Aorta (tissue), 5 donors: ENCODE data around the gene SMIM41. TPM values are rescaled to one million over a fixed set of nuclear protein-coding genes. Genes with fewer than 3 reads are reported as not detected.
"Not testable (repeated sequence)": the region's sequence is repeated elsewhere in the genome, so short reads cannot be mapped to it uniquely, and the experiment has no call there.

ENCODE experiments used
- ATAC-seq: fragments of 200-7000 bp; cut with Tn5 transposase; one replicate; pipeline ENCODE4 v1.9.1; 2022; ENCODE audit warnings: moderate library complexity; ENCODE audit not compliant: low FRiP score
- DNase-seq, 2 donors: peaks; one replicate each; pipeline ENCODE4 v3.0.0-alpha.2; 2020
- H3K27ac ChIP-seq, 2 donors: one replicate each; pipeline ENCODE4 v1.5.1; 2013; ENCODE audit warnings: low read length in 2 of 2, mild to moderate bottlenecking in 2 of 2, moderate library complexity in 2 of 2, control low read depth in 1 of 2, inconsistent platforms in 1 of 2, low read depth in 1 of 2
- H3K27me3 ChIP-seq, 2 donors: one replicate each; pipeline ENCODE4 v1.6.1; 2013; ENCODE audit warnings: control low read depth in 1 of 2, low read length in 1 of 2, mild to moderate bottlenecking in 1 of 2, moderate library complexity in 1 of 2; ENCODE audit not compliant: insufficient read depth in 2 of 2, control insufficient read depth in 1 of 2
- H3K36me3 ChIP-seq, 2 donors: one replicate each; pipeline ENCODE4 v1.6.1; 2013; ENCODE audit warnings: control low read depth in 1 of 2, low read length in 1 of 2, mild to moderate bottlenecking in 1 of 2; ENCODE audit not compliant: insufficient read depth in 2 of 2, control insufficient read depth in 1 of 2
- H3K4me1 ChIP-seq, 2 donors: one replicate each; pipeline ENCODE4 v1.6.1; 2013; ENCODE audit warnings: low read length in 2 of 2, control low read depth in 1 of 2, mild to moderate bottlenecking in 1 of 2, moderate library complexity in 1 of 2; ENCODE audit not compliant: insufficient read depth in 2 of 2, control insufficient read depth in 1 of 2
- H3K4me3 ChIP-seq, 2 donors: one replicate each; pipeline ENCODE4 v1.5.1; 2013; ENCODE audit warnings: low read length in 2 of 2, control low read depth in 1 of 2, mild to moderate bottlenecking in 1 of 2
- H3K9me3 ChIP-seq: one replicate; pipeline ENCODE4 v1.6.1; 2013; ENCODE audit warnings: mild to moderate bottlenecking, low read length; ENCODE audit not compliant: control insufficient read depth
- WGBS, 2 donors: extraction: QIAGEN DNeasy Blood & Tissue Kit; methylation state at CpG; one replicate each; pipeline ENCODE4 v1.1.7; 2013; 5-methylcytosine and 5-hydroxymethylcytosine counted together
- intact Hi-C, 2 donors: fragments of 100-400 bp; cut with DNase I; formaldehyde crosslinking; loops; one replicate each; pipeline versions ENCODE4 v1.14.2 to v1.15.0; 2022
- polyA plus RNA-seq, 2 donors: library from polyadenylated mRNA; stranded (reverse); fragments of 200-250 nt; gene quantifications; one replicate each; pipeline ENCODE4 v1.2.3, GENCODE V29; 2013
- total RNA-seq, 2 donors: library from RNA; stranded (reverse); fragmentation: NEBNext Ultra II Directional; extraction: Animal tissue kit (Norgen Biotek cat#: 25700); gene quantifications; one replicate each; pipeline ENCODE4 v1.2.1, GENCODE V29; 2021
- donor health status: healthy with polysubstance abuse.
- donor health status: Bipolar disorder and iron deficiency.
- donor health status: DM: no; HTN: no; CAD: no.
- donor health status: DM: no; HTN: no; CAD: no.
- donor health status: DM: yes; HTN: yes; CAD: no.

The SMIM41 gene
- total and polyA plus RNA-seq, 4 donors, result 0.84 TPM; not detected in 3

DNA sequence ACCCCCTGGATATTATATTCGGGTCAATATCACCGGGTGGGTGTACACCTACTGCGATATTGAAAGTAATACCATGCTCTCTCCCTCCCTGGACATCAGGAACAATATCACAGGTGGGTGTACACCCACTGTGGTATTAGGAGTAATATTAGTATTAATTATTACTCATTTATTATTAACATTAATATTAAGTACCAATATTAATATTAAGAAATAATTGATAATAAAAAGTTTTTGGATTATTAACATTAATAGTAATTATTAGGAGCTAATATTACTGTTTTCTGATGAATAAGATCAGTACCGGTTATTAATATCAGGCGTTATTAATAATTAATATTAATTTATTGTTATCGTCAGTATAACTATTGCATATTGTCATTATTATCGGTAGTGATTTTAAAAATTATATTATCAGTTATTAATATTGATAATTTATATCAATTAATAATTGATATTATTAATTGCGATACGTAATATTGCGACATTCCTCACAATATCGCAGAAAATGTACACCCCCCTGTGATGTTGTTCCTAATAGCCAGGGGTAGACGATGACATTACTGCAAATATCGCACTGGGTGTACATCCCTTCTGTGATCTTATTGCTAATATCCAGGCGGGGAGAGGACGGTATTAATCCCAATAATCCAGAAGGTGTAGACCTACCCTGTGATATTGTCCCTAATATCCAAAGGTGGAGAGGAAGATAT lies 17.0 kb downstream of the SMIM41 start:
- Histone ChIP-seq H3K4me3 (no peak overlapping the region), H3K9me3 (peaks cover 2% of the 10 kb centered on the region), H3K27me3 (no peaks in the 10 kb centered on the region), H3K36me3 (no peaks in the 10 kb centered on the region), H3K27ac (no peak overlapping the region), H3K4me1 (no peaks in the 10 kb centered on the region)
- intact Hi-C loops, result no loop called here
- no peak for ATAC-seq
- no peak for DNase-seq
- 90 to 93% methylated on average over 15 of the region's 15 CpGs for WGBS, 2 donors

DNA sequence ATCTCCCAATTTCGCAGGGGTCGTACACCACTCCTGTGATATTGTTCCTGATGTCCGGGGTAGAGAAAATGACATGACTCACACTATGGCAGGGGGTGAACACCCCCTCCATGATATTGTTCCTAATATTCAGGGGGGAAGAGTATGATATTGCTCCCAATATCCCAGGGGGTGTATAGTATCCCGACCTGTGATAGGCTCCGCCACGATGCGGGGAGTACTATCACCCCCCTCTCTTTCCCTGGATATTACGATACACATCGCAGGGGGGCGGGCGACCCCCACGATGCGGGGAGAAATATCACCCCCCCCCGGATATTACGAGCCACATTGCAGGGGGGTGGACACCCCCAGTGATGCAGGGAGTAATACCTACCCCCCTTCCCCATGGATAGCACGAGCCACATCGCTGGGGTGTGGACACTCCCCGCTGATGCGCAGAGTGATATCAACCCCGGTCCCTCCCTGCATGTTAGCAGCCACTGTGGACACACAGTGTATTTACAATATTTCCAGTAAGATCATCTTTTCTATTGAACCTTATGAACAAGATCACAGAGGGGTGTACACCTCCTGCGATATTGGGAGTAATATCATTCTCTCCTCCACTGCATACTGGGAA lies 17.7 kb downstream of the SMIM41 start:
- H3K4me3 ChIP-seq, result no peak overlapping the region
- intact Hi-C loops, result no loop called here
- WGBS, 2 donors, result 86 to 89% methylated on average over 21 of the region's 21 CpGs
- peak in 1 of 2 donors; percentile 56 for DNase-seq
- no peaks in the 10 kb centered on the region for H3K4me1 ChIP-seq
- H3K36me3 ChIP-seq, result no peaks in the 10 kb centered on the region
- no peak for ATAC-seq
- no peaks in the 10 kb centered on the region for H3K27me3 ChIP-seq
- H3K9me3 ChIP-seq, result peaks cover 2% of the 10 kb centered on the region
- no peak overlapping the region for H3K27ac ChIP-seq

DNA sequence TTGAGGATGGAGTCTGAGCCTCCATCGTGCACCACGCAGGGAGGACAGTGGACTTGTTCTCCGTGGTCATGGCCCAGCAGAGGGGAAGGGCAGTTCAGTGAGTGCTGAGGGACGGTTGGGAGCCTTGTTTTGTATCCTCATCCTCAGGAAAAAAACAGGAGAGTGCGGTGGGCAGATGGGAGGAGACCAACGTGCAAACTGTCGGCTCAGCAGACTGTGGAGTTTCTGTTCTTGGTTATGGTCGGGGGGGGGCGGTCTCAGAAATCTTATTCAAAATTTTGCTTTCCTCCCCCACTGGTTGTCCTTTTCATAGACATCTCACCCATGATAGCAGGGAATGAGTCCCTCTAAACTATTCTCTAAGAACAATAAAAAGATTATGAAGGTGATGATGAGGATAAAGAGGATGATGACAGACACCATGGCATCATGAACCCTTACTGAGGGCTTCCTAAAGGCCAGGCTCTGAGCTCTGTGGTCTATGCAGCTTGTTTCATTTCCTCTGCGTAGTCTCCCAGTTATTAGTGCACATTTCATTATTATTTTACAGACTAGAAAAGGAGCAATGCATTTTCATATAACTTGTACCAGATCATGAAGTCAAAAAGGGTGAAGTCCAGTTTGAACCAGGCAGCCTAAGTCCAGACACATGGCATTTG lies 25.1 kb downstream of the SMIM41 start:
- WGBS, 2 donors, result 63 to 65% methylated on average over 10 of the region's 10 CpGs
- H3K4me3 ChIP-seq, ATAC-seq, H3K27ac ChIP-seq, H3K27me3 ChIP-seq, intact Hi-C loops, H3K4me1 ChIP-seq, H3K9me3 ChIP-seq, H3K36me3 ChIP-seq, DNase-seq: not testable (repeated sequence)

DNA sequence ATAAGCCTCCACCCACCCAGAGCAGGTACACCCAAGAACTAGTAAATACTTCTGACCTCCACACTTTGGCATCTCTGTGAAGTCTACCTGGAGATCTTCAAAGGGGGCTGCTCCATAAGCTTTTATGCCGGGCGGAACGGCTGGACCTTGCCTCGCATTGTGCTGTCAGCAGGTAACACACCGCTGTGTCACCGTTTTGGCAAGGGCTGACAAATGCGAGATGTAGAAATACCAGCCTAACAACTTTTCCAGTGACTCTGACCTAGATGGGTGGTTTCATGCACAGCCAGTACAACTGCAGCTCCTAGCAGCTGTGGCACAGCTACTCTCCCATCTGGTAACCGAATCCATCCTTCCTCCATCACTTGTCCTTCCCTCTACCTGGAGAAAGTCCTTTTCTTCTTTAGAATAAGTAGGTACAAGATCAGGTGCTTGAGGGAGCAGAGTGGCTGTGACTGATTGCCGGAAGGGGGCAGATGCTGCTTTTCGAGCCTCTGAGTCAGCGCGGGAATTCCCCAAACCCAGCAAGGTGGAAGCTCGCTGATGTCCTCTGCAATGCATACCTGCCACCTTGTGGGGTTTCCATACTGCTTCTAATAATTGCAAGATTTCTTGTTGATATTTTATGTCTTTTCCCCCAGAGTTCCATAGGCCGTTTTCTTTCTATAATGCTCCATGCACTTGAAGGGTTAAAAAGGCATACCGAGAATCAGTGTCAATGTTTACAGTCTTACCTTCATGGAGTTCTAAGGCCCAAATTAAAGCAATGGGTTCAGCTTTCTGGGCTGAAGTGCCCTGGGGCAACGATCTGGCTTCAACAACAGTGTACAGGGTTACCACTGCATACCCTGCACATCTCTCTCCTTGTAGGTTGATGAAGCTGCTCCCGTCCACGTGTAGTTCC lies 37.0 kb downstream of the SMIM41 start:
- H3K27ac ChIP-seq, H3K9me3 ChIP-seq, DNase-seq, intact Hi-C loops, H3K36me3 ChIP-seq, H3K4me3 ChIP-seq, ATAC-seq, H3K27me3 ChIP-seq, H3K4me1 ChIP-seq: not testable (repeated sequence)
- 49 to 55% methylated on average over 18 of the region's 18 CpGs for WGBS, 2 donors

DNA sequence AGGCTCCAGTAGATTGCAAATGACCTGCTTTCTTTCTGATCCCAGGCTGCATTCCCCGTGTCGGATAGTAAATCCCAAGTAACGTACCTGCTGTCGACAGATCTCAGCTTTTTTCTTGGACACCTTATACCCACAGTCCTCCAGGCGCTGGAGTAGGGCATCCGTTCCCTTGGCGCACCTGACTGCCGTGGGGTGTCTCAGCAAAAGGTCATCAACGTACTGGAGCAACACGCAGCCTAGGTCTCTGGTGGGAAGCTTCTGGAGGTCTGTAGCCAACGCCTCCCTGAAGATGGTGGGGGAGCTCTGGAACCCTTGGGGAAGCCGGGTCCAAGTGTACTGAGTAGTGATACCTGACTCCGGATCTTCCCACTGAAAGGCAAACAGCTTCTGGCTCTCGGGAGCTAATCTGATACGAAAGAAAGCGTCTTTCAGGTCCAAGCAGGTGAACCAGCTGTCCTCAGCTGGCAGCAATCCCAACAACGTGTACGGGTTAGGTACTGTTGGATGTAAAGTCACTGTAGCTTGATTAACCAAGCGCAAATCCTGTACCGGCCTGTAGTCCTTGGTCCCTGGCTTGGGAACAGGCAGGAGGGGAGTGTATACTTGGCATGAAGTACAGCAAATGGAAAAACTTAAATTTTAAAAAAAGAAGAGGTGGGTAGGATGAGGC lies 38.4 kb downstream of the SMIM41 start:
- intact Hi-C loops, H3K27me3 ChIP-seq, H3K4me1 ChIP-seq, H3K9me3 ChIP-seq, H3K4me3 ChIP-seq, ATAC-seq, DNase-seq, H3K27ac ChIP-seq, H3K36me3 ChIP-seq: not testable (repeated sequence)
- 87 to 90% methylated on average over 20 of the region's 20 CpGs for WGBS, 2 donors

DNA sequence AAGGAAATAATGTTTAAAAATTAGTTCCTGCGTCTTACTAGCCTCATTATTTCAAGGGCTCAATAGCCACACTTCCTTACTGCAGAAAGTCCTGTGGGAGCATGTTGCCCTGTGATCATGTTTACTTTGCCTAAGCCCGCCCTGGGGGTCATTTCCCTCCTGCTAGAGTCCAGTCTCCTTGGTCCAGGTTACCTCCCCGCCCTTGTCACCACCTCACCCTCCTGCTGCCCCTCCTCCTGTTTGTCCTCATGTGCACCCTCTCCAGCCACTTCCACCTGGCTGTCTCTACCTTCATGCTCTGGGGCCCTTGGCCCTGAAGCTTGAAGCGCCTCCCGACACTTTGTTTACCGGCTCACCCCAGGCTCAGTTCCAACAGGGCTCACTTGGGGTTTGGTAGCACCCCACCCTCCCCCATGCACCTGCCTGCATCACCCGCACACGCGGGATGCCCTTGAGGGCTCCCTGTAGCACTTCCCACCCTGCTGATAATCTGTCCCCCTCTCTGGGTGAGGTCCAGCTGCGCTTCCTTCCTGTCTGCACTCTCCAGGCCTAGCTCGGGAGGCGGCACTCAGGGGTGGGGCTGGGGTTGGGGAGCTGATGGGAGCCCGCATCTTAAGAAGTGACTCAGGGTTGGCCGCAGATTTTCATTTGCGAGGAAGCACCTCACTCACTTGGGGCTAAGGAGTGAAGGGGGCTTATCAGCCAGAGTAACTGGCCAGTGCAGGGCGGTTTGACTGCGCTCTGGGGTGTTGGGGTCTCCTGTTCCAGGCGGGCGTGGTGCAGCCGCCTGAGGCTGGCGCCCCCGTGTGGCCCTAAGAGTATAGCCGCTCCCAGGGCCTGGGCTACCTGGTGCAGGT lies 40.1 kb downstream of the SMIM41 start:
- WGBS, 2 donors, result 35 to 38% methylated on average over 23 of the region's 23 CpGs
- H3K4me1 ChIP-seq, result no peaks in the 10 kb centered on the region
- no peak overlapping the region for H3K27ac ChIP-seq
- peaks cover 0 to 2% of the 10 kb centered on the region in 2 donors for H3K27me3 ChIP-seq
- peak; percentile 43 for ATAC-seq
- intact Hi-C loops, result no loop called here
- DNase-seq, result no peak
- H3K9me3 ChIP-seq, result no peaks in the 10 kb centered on the region
- no peaks in the 10 kb centered on the region for H3K36me3 ChIP-seq
- H3K4me3 ChIP-seq, result no peak overlapping the region

DNA sequence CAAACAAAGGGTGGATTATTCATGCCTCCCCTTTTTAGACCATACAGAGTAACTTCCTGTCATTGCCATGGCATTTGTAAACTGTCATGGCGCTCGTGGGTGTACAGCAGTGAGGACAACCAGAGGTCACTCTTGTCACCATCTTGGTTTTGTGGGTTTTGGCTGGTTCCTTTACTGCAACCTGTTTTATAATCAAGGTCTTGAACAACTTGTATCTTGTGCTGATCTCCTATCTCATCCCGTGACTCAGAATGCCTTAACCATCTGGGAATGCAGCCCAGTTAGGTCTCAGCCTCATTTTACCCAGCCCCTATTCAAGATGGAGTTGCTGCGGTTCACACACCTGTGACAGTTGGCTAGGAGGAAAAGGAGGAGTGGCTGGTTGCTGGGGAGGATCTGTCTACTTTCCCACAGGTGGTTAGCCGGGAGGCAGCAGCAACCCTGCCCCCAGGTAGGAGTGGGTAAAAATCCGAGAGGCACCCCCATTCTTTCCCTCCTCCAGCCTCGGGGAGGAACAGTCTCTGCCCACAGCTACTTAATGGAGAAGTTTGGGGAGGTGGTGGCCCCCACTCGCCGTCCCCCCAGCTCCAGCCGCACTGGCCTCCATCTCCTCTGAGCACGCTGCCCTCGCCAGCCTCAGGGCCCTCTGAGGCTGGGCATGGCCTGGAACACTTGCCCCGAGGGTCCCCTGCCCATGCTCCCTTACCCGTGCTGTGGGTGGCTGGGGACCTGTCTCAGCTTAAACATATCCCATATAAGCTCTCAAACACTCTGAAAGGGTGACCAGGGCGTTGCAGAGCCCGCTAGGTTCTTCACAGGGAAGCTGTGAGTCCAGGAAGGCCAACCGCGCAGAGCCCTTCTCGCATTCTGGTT lies 41.7 kb downstream of the SMIM41 start:
- no peak for ATAC-seq

More for the DNA sequence above, 41.7 kb downstream of the SMIM41 start:
- peak in 1 of 2 donors; percentile 66 for DNase-seq
- H3K27ac ChIP-seq, result no peak overlapping the region
- no peaks in the 10 kb centered on the region for H3K36me3 ChIP-seq
- no peak overlapping the region for H3K4me3 ChIP-seq
- intact Hi-C loops, result no loop called here
- H3K27me3 ChIP-seq, result peaks cover 0 to 2% of the 10 kb centered on the region in 2 donors
- H3K9me3 ChIP-seq, result no peaks in the 10 kb centered on the region
- 74 to 80% methylated on average over 19 of the region's 19 CpGs for WGBS, 2 donors
- H3K4me1 ChIP-seq, result no peaks in the 10 kb centered on the region
